HG03196 (cell line): ENCODE data around the gene MXRA8.
A peak's percentile ranks its signal among the peaks of the same experiment; 100 is the strongest.
"Not testable (repeated sequence)": the region's sequence is repeated elsewhere in the genome, so short reads cannot be mapped to it uniquely, and the experiment has no call there.

Experiments
- ATAC-seq: cut with Tn5 transposase; IDR thresholded peaks from one replicate; pipeline ENCODE4 v1.9.1; 2021; ENCODE audit not compliant: unreplicated experiment

MXRA8 gene

DNA sequence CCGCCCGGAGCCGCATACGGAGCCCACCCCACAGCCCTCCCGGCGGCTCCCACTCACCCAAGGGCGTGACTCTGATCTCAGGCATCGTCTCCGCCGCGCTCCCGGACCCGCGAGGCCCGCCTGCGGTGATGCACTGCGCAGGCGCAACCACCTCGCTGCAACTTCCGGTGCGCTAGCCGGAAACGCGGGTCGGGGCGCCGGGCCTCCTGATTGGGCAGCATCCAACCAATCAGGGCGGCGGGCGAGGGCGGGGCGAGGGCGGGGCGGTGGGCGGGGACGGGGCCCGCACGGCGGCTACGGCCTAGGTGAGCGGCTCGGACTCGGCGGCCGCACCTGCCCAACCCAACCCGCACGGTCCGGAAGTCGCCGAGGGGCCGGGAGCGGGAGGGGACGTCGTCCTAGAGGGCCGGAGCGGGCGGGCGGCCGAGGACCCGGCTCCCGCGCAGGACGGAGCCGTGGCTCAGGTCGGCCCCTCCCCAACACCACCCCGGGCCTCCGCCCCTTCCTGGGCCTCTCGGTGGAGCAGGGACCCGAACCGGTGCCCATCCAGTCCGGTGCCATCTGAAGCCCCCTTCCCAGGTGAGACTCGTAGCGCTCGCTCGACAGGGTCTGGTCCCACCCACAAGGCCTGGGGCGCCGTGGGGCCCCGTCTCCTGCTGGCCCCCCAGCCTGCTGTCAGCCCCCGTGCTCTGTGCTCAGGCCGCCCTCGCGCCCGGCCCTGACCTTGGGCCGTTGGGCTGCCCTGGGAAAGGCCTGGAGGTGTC is 33.6 kb downstream of the MXRA8 start, which contains the start of the genes CPTP and INTS11:
Gene CPTP (plus strand): TSS at position 279 of the 764 bp plus-strand sequence. CDS start 2,109 bp downstream, outside the sequence.
Gene INTS11 (minus strand): TSS at position 137 of the 764 bp plus-strand sequence. CDS start 52 bp downstream, at position 85.
- ATAC-seq = peak; percentile 64

GRCh38 chr1:1324084-1324523 is 34.3 kb downstream of the MXRA8 start:
- ATAC-seq = peak; percentile 21

DNA sequence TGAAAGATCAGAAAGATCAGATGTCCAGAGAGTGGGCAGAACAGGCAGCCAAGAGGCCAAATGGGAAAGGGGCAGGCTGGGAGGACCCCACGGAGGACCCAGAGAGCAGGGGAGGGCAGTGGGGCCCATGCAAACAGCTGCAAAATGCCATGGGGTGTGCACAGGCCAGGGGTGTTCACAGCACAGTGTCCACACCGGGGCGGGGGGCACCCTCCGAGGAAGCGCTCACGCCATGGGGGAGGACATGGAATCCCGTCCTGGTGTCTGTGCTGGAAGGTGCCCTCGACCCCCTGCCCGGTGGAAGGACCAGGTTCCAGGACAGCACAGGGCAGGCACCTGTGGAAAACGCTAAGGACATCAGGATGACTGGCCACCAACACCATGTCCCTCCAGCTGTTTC is 35.4 kb downstream of the MXRA8 start:
- no peak for ATAC-seq

GRCh38 chr1:1322418-1322817 is 35.9 kb downstream of the MXRA8 start:
- ATAC-seq = no peak

DNA sequence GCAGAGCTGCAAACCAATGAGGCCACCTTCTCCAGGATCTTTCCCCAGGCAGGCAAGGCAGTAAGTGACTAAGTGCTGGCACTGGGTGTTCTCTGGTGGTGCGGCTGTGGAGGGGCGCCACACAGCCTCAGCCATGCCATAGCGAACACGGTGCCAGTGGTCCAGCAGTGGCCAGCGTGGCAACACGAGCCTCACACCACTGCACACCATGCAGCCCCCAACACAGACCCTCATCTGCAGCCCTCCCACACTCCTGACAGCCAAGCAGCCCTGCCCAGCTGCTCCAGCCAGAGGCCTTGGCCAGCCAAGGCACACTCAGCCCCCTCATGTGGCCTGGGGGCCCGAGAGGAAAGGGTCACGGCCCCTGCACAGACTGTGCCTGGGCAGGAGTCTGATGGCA is 36.9 kb downstream of the MXRA8 start:
- ATAC-seq = no peak

GRCh38 chr1:1320666-1321448 is 37.5 kb downstream of the MXRA8 start:
- no peak for ATAC-seq

- ATAC-seq = no peak
Observed at GRCh38 chr1:1319646-1319941, 38.8 kb downstream of the MXRA8 start.

DNA sequence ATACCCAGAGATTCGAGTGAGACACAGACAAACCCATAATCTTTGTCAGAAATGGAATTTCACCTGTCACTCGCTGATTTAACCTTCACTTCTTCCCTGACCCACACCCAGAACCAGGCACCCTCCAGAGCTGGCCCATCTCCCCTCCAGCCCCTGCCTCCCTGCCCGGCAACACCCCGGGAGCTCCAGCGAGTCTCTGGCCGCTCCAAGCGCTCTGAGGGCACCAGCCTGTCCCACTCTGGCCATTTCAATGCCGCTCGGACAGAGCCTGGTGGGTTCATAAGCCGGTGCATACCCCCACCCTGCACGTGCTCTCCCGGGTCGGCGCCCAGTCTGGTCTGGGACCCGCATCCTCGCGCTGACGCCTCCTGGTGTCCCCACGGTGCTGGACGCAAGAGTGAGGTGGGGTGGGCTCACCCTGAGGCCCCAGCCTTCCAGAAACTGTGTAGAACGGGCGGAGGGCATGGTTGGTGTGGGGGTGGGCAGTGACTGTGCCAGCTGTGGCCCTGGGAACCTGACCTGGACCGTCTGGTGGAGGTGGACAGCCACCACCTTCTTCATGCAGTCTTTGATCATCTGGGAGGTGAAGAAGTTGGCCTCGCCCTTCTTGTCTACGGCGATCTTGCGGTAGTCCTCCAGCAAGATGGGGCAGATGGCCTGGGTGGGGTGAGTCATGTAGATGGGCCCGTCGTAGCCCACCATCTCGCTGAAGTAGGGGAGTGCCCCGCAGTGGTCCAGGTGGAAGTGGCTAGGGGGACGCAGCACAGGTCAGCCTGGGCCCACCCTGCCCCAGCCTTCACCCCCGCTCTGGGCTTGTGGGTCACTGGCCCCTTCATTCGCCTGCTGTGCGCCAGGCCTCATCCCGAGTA is 39.3 kb downstream of the MXRA8 start:
- ATAC-seq = no peak

GRCh38 chr1:1318131-1318652 is 40.2 kb downstream of the MXRA8 start:
- ATAC-seq = no peak

DNA sequence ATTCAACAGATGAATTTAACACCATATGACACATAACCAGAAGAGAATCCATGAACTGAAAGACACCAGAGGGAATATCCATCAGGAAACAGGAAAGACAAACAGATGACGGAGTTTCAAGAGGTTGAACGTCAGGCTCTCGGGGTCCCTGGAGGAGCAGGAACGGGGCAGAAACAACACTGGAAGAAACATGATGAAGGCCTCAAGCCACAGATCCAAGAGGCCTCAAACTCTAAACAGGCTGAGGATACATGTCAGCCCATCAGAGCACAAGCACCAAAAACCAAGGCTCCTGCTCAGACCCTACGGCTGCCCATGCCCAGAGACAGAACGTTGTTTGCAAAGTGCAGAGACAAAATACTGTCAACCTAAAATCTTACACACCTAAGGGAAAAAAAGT is 40.9 kb downstream of the MXRA8 start:
- no peak for ATAC-seq

DNA sequence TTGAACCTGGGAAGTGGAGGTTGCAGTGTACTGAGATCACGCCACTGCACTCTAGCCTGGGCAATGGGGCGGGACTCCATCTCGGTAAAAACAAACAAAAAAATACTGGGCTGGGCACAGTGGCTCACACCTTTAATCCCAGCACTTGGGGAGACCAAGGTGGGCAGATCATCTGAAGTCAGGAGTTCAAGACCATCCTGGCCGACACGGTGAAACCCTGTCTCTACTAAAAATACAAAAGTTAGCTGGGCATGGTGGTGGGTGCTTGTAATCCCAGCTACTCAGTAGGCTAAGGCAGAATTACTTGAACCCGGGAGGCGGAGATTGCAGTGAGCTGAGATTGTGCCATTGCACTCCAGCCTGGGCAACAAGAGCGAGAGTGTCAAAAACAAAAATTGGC is 42.2 kb downstream of the MXRA8 start:
- ATAC-seq = not testable (repeated sequence)

GRCh38 chr1:1315435-1315954 is 42.9 kb downstream of the MXRA8 start:
- no peak for ATAC-seq

- ATAC-seq = no peak
Observed at GRCh38 chr1:1314678-1315335, 43.5 kb downstream of the MXRA8 start.

- no peak for ATAC-seq
Observed at GRCh38 chr1:1314237-1314586, 44.1 kb downstream of the MXRA8 start.

- ATAC-seq = no peak
Observed at GRCh38 chr1:1313500-1314236, 44.7 kb downstream of the MXRA8 start.

GRCh38 chr1:1312450-1313314 is 45.7 kb downstream of the MXRA8 start:
- no peak for ATAC-seq

GRCh38 chr1:1311107-1312104 is 46.9 kb downstream of the MXRA8 start:
- no peak for ATAC-seq
